Kidney (tissue), 14 donors: ENCODE data around the gene EML5. TPM values are rescaled to one million over a fixed set of nuclear protein-coding genes. Genes with fewer than 3 reads are reported as not detected.
A peak's percentile ranks its signal among the peaks of the same experiment; 100 is the strongest.
"Not testable (repeated sequence)": the region's sequence is repeated elsewhere in the genome, so short reads cannot be mapped to it uniquely, and the experiment has no call there.

ENCODE experiments used
- DNase-seq, 5 donors: peaks; one replicate each; pipeline ENCODE4 v3.0.0-alpha.2; 2013 to 2020
- FAIRE-seq: peaks from 2 replicates; lab custom pipeline; 2012; peaks lifted over from hg19 to GRCh38; lab: Jason Lieb, UNC
- H3K27ac ChIP-seq, 2 donors: one replicate each; pipeline ENCODE4 v1.7.0; 2013; ENCODE audit warnings: low read depth in 2 of 2, low read length in 2 of 2, inconsistent platforms in 1 of 2
- H3K27me3 ChIP-seq: one replicate; pipeline ENCODE4 v1.7.1; 2013; ENCODE audit warnings: low read length, inconsistent platforms; ENCODE audit not compliant: control insufficient read depth, insufficient read depth
- H3K36me3 ChIP-seq, 3 donors: one replicate each; pipeline versions ENCODE4 v1.7.0 to v1.7.1; 2013; ENCODE audit warnings: low read length in 3 of 3, control low read depth in 1 of 3, inconsistent platforms in 1 of 3; ENCODE audit not compliant: insufficient read depth in 3 of 3, control insufficient read depth in 2 of 3
- H3K4me1 ChIP-seq, 3 donors: one replicate each; pipeline versions ENCODE4 v1.7.0 to v1.7.1; 2013; ENCODE audit warnings: low read length in 3 of 3, inconsistent platforms in 1 of 3, low read depth in 1 of 3; ENCODE audit not compliant: control insufficient read depth in 2 of 3, insufficient read depth in 2 of 3
- H3K4me3 ChIP-seq, 3 donors: one replicate each; pipeline versions ENCODE4 v1.7.0 to v1.8.1; 2013; ENCODE audit warnings: low read length in 3 of 3, control low read depth in 1 of 3, inconsistent platforms in 1 of 3
- H3K9ac ChIP-seq, 3 donors: one replicate each; pipeline versions ENCODE4 v1.7.0 to v1.7.1; 2013; ENCODE audit warnings: low read length in 3 of 3, control low read depth in 1 of 3, inconsistent platforms in 1 of 3
- H3K9me3 ChIP-seq, 3 donors: one replicate each; pipeline versions ENCODE4 v1.7.0 to v1.7.1; 2013; ENCODE audit warnings: low read length in 3 of 3, control low read depth in 1 of 3, inconsistent platforms in 1 of 3; ENCODE audit not compliant: control insufficient read depth in 2 of 3, insufficient read depth in 1 of 3
- CTCF ChIP-seq: IDR thresholded peaks from 3 replicates; pipeline ENCODE4 v1.5.1; 2012; ENCODE audit warnings: mild to moderate bottlenecking, moderate library complexity, borderline replicate concordance; ENCODE audit not compliant: insufficient read depth; ENCODE audit errors: extremely low read depth
- intact Hi-C: fragments of 100-400 bp; cut with DNase I; formaldehyde crosslinking; loops from one replicate; pipeline ENCODE4 v1.11.1; 2022
- polyA plus RNA-seq: library from polyadenylated mRNA; stranded (reverse); fragments of 350-450 nt; fragmentation: Illumina TruSeq; extraction: RNeasy Lipid Tissue Mini Kit (QIAGEN cat#74804); gene quantifications from one replicate; pipeline ENCODE4 v1.2.3, GENCODE V29; 2014; ENCODE audit warnings: low read depth, low replicate concordance; ENCODE audit not compliant: insufficient read depth
- total RNA-seq: library from RNA; stranded (reverse); fragmentation: NEBNext Ultra II Directional; extraction: Animal tissue kit (Norgen Biotek cat#: 25700); gene quantifications from one replicate; pipeline ENCODE4 v1.2.1, GENCODE V29; 2021
- donor health status: control.
- donor health status: control.
- donor health status: control.
- donor health status: control.
- donor health status: control.
- donor health status: DM: yes; HTN: yes; CAD: no.
- donor health status: Normal renal cell carcinoma (clear cell type).

The EML5 gene
- total and polyA plus RNA-seq, 2 donors from 2014 or later: 0.26 to 2.8 TPM

GRCh38 chr14:88821378-88821777 is 28.6 kb upstream of the EML5 start:
- H3K27ac ChIP-seq: no peak overlapping the region
- TF ChIP-seq CTCF: no peak
- FAIRE-seq (no peak), DNase-seq (no peak)
- intact Hi-C loops: no loop called here
- no peaks in the 10 kb centered on the region for H3K9me3 ChIP-seq
- no peaks in the 10 kb centered on the region for H3K27me3 ChIP-seq
- peaks cover 0 to 4% (median 3%) of the 10 kb centered on the region in 3 donors for H3K4me1 ChIP-seq
- no peaks in the 10 kb centered on the region for H3K36me3 ChIP-seq
- no peak overlapping the region for H3K9ac ChIP-seq
- H3K4me3 ChIP-seq: no peak overlapping the region

- intact Hi-C loops, H3K4me3 ChIP-seq, H3K36me3 ChIP-seq, H3K9ac ChIP-seq, FAIRE-seq, H3K4me1 ChIP-seq, H3K27ac ChIP-seq, H3K9me3 ChIP-seq, H3K27me3 ChIP-seq: not testable (repeated sequence)
- DNase-seq: peak in 2 of 5 donors; percentile 24 to 25
Observed at GRCh38 chr14:88819674-88820073, 26.9 kb upstream of the EML5 start.

- Histone ChIP-seq H3K27me3 (no peaks in the 10 kb centered on the region), H3K36me3 (no peaks in the 10 kb centered on the region), H3K27ac (no peak overlapping the region), H3K9ac (no peak overlapping the region), H3K9me3 (no peaks in the 10 kb centered on the region), H3K4me3 (no peak overlapping the region), H3K4me1 (no peaks in the 10 kb centered on the region)
- FAIRE-seq: no peak
- intact Hi-C loops: no loop called here
- no peak for TF ChIP-seq CTCF
- DNase-seq: no peak
Observed at GRCh38 chr14:88818018-88818417, 25.3 kb upstream of the EML5 start.

- Histone ChIP-seq H3K9me3 (no peaks in the 10 kb centered on the region), H3K36me3 (no peaks in the 10 kb centered on the region), H3K4me1 (no peaks in the 10 kb centered on the region), H3K27me3 (no peaks in the 10 kb centered on the region), H3K27ac (no peak overlapping the region), H3K9ac (no peak overlapping the region), H3K4me3 (no peak overlapping the region)
- intact Hi-C loops: no loop called here
- FAIRE-seq (no peak), DNase-seq (no peak)
- no peak for TF ChIP-seq CTCF
Observed at GRCh38 chr14:88815980-88816379, 23.2 kb upstream of the EML5 start.
